Nephron progenitor cell (in vitro differentiated cells): ENCODE data around the gene PBOV1.

ENCODE experiments used
- DNase-seq: peaks from one replicate; pipeline ENCODE4 v3.0.0; 2021
- H3K27ac Mint-ChIP-seq: 2 replicates; pipeline ENCODE4 v1.8.0; 2021; ENCODE audit warnings: mild to moderate bottlenecking, moderate library complexity, mixed read lengths
- H3K27me3 Mint-ChIP-seq: 2 replicates; pipeline ENCODE4 v1.8.0; 2021; ENCODE audit warnings: mild to moderate bottlenecking, low read depth, mixed read lengths; ENCODE audit not compliant: poor library complexity
- H3K36me3 Mint-ChIP-seq: 2 replicates; pipeline ENCODE4 v1.8.0; 2021; ENCODE audit warnings: low read depth, mixed read lengths
- H3K4me1 Mint-ChIP-seq: 2 replicates; pipeline ENCODE4 v1.8.0; 2021; ENCODE audit warnings: mixed read lengths
- H3K4me3 Mint-ChIP-seq: 2 replicates; pipeline ENCODE4 v1.8.0; 2021; ENCODE audit warnings: mild to moderate bottlenecking, moderate library complexity, mixed read lengths
- H3K9me3 Mint-ChIP-seq: 2 replicates; pipeline ENCODE4 v1.8.0; 2021; ENCODE audit warnings: mild to moderate bottlenecking, moderate library complexity, mixed read lengths
- TF ChIP-seq, protein P1 (sequence below): fragments of 200-600 bp; sonication (generic); IDR thresholded peaks from 2 replicates; pipeline ENCODE4 v1.5.0; 2021; ENCODE audit warnings: antibody characterized with exemption

The PBOV1 gene

GRCh38 chr6:138201836-138202235 is 16.5 kb downstream of the PBOV1 start:
- TF ChIP-seq, protein P1, sequence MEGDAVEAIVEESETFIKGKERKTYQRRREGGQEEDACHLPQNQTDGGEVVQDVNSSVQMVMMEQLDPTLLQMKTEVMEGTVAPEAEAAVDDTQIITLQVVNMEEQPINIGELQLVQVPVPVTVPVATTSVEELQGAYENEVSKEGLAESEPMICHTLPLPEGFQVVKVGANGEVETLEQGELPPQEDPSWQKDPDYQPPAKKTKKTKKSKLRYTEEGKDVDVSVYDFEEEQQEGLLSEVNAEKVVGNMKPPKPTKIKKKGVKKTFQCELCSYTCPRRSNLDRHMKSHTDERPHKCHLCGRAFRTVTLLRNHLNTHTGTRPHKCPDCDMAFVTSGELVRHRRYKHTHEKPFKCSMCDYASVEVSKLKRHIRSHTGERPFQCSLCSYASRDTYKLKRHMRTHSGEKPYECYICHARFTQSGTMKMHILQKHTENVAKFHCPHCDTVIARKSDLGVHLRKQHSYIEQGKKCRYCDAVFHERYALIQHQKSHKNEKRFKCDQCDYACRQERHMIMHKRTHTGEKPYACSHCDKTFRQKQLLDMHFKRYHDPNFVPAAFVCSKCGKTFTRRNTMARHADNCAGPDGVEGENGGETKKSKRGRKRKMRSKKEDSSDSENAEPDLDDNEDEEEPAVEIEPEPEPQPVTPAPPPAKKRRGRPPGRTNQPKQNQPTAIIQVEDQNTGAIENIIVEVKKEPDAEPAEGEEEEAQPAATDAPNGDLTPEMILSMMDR: no peak
- DNase-seq: no peak
- H3K36me3 Mint-ChIP-seq: no peaks in the 10 kb centered on the region
- no peak overlapping the region for H3K27ac Mint-ChIP-seq
- H3K4me1 Mint-ChIP-seq: no peaks in the 10 kb centered on the region
- H3K9me3 Mint-ChIP-seq: peaks cover 18% of the 10 kb centered on the region
- H3K27me3 Mint-ChIP-seq: peaks cover 9% of the 10 kb centered on the region
- H3K4me3 Mint-ChIP-seq: no peak overlapping the region

DNA sequence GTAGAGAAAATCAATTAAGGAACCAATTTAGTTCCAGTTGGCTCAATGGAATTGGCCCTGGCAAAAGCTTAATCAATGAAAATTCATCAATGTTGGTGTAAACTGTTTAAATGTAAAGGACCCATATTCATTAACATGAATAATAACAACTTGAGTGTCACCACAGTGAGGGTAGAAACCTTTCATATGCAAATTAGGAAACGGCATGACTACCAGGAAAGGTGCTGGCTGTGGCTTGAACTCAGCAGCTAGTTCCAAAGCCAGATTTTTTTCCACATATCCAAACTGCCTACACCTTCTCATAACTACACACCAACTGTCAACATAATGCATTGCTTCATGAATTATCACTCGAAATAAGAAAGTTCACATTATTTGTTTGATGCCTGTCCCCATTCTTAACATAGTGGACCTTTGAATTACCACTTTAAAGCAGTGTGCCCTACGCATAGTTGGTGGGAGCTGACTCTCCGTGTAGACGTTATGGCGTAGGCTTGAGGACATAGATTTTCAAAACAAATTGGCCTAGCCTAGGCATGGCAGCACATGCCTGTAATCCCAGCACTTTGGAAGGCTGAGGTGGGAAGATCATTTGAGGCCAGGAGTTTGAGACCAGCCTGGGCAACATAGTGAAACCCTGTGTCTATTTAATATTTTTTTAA is 19.7 kb downstream of the PBOV1 start:
- Mint-ChIP-seq H3K9me3 (peaks cover 18% of the 10 kb centered on the region), H3K27me3 (peaks cover 10% of the 10 kb centered on the region), H3K27ac (peak overlapping the region; percentile 36), H3K4me1 (no peaks in the 10 kb centered on the region), H3K36me3 (no peaks in the 10 kb centered on the region), H3K4me3 (no peak overlapping the region)
- TF ChIP-seq, protein P1: no peak
- no peak for DNase-seq

- DNase-seq: no peak
- peaks cover 9% of the 10 kb centered on the region for H3K27me3 Mint-ChIP-seq
- no peaks in the 10 kb centered on the region for H3K4me1 Mint-ChIP-seq
- TF ChIP-seq, protein P1: no peak
- H3K27ac Mint-ChIP-seq: no peak overlapping the region
- H3K9me3 Mint-ChIP-seq: peaks cover 18% of the 10 kb centered on the region
- no peak overlapping the region for H3K4me3 Mint-ChIP-seq
- H3K36me3 Mint-ChIP-seq: no peaks in the 10 kb centered on the region
These were observed 20.7 kb downstream of the PBOV1 start for GRCh38 chr6:138197570-138197969.

- Mint-ChIP-seq H3K36me3 (no peaks in the 10 kb centered on the region), H3K27ac (no peak overlapping the region), H3K4me3 (no peak overlapping the region), H3K4me1 (no peaks in the 10 kb centered on the region), H3K27me3 (peaks cover 9% of the 10 kb centered on the region), H3K9me3 (peaks cover 13% of the 10 kb centered on the region)
- DNase-seq: no peak
- TF ChIP-seq, protein P1: no peak
These were observed 22.1 kb downstream of the PBOV1 start for GRCh38 chr6:138196122-138196738.

- H3K36me3 Mint-ChIP-seq: no peaks in the 10 kb centered on the region
- DNase-seq: no peak
- H3K4me1 Mint-ChIP-seq: no peaks in the 10 kb centered on the region
- H3K9me3 Mint-ChIP-seq: no peaks in the 10 kb centered on the region
- H3K4me3 Mint-ChIP-seq: no peak overlapping the region
- peaks cover 8% of the 10 kb centered on the region for H3K27me3 Mint-ChIP-seq
- TF ChIP-seq, protein P1: no peak
- H3K27ac Mint-ChIP-seq: no peak overlapping the region
These were observed 24.0 kb downstream of the PBOV1 start for GRCh38 chr6:138194287-138194686.
